GDM1 (cell line): ENCODE measurements around the gene FANK1.

Source experiments
- DNase-seq: peaks from one replicate; lab custom pipeline; 2025; lab: John Stamatoyannopoulos, UW

FANK1 gene

GRCh38 chr10:125985557-125986240 is 89.3 kb downstream of the FANK1 start:
- no peak for DNase-seq

- no peak for DNase-seq
These were observed 93.4 kb downstream of the FANK1 start for GRCh38 chr10:125989791-125990190.

DNA sequence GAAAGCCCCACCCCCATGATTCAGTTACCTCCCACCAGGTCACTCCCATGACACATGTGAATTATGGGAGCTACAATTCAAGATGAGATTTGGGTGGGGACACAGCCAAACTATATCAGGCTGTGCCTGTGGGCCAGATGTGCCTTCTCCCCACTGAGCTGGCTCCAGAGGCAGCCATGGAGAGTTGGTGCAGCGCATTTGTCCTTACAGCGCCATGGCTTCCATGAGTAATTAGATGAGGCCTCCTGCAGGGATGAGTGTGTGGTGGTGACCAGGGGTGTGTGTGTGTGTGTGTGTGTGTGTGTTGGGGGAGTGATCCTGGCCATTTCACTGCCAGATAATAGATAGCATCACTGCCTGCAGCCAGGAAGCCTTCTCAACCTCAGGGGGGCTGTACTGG is 94.6 kb downstream of the FANK1 start:
- no peak for DNase-seq

GRCh38 chr10:125991392-125991791 is 95.0 kb downstream of the FANK1 start:
- no peak for DNase-seq

DNA sequence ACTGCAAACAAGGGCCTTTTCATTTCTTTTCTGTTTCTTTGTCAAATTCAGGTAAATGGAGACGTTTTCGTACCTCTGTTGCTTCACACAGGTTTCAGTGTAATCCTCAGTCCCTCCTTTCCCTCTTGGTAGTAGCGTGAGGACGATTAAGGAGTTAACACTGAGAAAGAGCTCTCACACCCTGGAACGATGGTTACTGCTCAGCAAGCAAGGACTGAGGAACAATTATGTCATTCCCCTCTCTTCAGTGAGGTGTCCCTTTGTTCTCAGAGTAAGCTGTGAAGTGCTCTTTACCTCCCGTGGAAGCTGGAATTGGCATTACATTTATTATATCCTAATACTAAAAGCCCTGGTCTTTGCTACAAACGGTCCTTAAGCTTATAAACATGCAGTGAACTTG is 95.9 kb downstream of the FANK1 start:
- no peak for DNase-seq

- no peak for DNase-seq
These were observed 98.2 kb downstream of the FANK1 start for GRCh38 chr10:125994601-125995000.

GRCh38 chr10:125995726-125996304 is 99.5 kb downstream of the FANK1 start:
- DNase-seq = no peak

GRCh38 chr10:125997586-125997985 is 101.2 kb downstream of the FANK1 start:
- DNase-seq = no peak

DNA sequence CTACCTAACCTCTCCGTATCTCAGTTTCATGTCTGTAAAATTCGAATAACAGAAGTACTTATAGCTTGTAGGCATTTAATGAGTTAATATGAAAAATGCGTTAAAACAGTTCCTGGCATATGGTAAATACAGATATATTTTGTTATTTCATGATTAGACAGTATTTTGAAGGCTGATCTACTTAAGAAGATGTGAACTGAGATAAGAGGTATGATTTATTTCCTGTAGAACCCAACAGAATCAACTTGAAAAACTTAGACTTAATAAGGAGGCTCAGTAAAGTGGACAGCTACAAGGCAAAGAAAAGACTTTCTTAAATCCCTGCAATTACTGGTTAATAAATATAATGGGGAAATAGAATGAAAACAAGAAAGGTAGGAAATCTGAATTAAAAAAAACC is 103.3 kb downstream of the FANK1 start:
- DNase-seq = no peak

- no peak for DNase-seq
These were observed 105.2 kb downstream of the FANK1 start for GRCh38 chr10:126001576-126001975.

DNA sequence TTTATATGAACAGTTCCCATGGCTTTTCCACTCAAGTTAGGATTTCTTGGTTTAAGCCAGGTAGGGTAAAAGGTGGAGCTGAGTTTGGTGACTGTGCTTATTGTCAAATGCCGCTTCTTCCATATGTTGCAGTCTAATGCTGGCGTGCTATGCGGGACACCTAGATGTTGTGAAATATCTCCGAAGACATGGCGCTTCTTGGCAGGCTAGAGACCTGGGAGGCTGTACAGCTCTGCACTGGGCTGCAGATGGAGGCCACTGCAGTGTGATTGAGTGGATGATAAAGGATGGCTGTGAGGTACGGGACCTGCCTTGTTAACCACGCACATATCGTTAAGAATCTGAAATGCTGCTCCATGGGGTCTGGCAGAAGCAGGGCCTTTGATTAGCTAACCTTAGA is 108.4 kb downstream of the FANK1 start:
- no peak for DNase-seq

DNA sequence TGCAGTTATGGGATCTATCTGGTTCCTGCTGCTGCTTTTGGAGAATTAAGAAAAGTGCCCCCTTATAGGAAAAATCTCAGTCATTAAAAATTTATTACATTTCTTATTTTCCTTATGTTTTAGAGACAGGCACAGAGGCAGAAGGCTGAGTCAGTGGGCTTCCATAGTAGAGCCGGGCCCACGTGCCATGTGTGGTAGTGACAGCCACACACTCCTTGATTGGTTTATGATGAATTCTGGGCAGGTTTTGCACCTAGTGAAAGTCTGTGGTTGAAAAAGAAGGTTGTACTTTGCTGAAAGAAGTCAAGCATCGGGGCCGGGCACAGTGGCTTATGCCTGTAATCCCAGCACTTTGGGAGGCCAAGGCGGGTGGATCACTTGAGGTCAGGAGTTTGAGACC is 109.9 kb downstream of the FANK1 start:
- no peak for DNase-seq

- no peak for DNase-seq
These were observed 110.5 kb downstream of the FANK1 start for GRCh38 chr10:126006906-126007305.

DNA sequence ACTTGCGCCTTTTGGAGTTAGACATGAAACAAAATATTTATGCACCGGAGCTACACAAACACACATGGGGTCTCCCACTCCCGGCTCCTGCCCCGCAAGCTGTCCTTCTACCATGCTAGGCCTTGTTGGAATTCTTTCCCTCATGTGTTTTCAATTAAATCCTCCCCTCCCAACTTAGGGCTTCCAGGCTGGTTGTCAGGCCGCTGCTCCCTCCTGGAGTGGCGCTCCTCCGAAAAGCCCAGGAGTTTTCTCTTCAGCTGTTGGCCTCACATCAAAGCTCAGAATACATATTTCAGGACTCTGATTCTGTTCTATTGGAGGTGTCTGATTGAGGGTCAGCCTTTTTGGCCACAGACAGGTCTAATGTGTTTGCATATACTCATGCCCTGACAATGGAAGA is 113.3 kb downstream of the FANK1 start:
- DNase-seq = no peak

GRCh38 chr10:126011995-126012394 is 115.6 kb downstream of the FANK1 start:
- no peak for DNase-seq

GRCh38 chr10:126012485-126012884 is 116.1 kb downstream of the FANK1 start:
- DNase-seq = no peak

- DNase-seq = no peak
These were observed 117.3 kb downstream of the FANK1 start for GRCh38 chr10:126013489-126014281.

DNA sequence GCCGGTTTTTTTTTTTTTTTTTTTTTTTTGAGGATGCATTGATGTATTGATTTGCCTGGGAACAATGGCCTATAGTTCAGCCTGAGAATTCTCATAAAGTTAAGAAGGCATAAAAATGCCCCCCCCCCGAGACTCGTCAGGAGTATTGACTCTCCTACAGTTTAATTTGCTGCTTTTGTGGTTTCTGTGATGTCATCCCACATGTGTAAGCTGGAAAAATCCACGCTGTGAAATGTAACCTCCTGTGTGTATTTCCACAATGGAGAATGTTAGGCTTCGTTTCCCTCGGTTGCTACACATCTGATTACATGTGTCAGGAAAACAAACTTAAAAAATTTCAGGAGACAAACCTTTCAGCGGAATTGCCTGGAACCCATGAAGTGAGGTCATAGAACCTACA is 117.9 kb downstream of the FANK1 start:
- no peak for DNase-seq

DNA sequence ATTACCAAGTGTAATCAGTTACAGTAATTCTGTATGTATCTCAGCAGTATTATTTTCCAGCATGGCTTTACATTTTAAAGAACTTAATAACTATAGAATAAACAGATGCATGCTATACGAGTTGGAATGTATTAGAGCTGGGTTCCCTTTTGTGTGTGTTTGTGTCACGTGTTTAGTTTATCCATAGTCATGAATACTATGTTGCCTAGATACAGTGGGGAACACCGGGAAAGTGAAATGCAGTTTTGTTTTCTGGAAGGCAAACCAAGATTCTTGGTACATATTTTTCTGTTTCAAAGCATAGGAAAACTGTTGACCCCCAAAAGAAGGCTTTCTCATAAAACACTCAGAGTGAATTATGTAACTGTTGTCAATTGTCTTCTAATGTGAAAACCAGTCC is 119.0 kb downstream of the FANK1 start:
- no peak for DNase-seq

DNA sequence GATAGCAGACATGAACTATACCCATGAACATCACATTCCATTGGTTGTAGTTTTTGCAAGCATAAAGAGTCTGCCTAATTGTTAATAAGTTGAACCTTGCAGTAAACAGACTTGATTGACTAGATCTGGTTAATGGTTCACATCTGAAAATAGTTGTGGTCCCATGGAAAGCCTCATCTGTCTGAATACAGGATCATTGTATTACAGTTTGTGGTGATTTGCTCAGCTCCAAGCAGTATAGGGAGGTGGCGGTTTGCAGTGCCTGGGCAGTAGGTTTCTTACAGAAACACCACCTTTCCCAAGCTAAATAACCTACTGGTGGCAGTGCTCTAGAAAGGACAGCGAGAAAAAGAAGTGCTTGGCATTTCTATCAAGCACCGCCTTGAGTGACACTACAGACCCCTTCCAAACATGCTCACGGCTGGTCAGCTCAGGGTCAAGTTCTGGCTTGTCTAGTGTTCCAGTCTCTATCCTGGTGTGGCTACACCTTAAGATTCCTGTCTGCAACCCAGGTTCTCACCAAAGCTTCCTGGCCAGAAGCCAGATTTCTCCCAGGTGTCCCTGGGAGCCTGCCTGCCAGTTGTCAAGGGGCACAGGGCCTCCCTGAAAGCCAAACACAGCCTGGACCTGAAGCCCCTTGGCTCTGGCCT is 119.9 kb downstream of the FANK1 start:
- DNase-seq = no peak

DNA sequence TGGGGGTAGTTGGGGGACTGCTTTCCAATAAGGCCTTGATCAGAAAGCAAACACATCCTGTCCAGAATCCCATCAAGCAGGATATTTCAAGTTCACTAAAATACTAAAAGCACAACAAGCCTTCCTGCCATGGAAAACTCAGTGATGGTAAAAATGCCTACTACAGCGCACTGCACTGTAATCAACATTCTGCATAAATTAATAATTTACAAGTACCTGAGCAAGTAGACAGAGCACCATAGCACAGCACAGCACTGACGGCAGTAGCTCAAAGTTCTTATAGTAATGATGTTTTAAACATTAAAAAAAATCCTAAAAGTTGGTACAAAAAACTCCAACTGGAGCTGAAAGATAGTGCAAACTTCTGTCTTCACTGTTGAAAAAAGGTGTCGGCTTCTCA is 120.5 kb downstream of the FANK1 start:
- DNase-seq = no peak

DNA sequence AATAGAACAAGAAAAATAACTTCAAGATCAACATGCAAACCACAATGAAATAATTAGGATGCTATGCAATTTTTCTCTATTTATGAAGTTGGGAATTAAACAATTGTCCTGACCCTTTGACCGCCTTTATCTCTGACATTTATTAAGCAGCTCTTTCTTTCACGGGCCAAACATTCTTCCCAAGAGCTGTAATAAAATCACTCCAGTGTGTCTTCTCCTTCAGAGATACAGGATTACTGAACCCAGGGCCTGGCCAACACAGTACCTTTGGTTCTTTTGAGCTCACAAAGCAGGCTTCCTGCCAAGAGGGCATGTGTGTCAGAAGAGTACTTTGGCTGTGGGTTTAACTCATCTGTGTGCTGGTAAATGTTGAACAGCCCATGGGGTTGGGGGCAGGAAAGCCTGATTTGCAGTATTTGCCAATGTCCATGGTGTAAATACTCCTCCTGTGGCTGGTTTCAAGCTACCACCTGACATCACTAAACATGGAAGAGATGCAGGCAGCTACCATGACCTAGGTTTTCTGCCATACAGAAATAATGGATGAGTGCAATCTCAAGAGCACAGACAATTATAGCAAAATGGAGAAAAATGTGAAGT is 121.7 kb downstream of the FANK1 start:
- no peak for DNase-seq
